GM12878 (cell line): Measurements from ENCODE around the gene TMEM63C. TPM values are rescaled to one million over a fixed set of nuclear protein-coding genes. Genes with fewer than 3 reads are reported as not detected.

Experiments used
- ATAC-seq: fragments of 200-7000 bp; cut with Tn5 transposase; 3 replicates; pipeline ENCODE4 v1.9.1; 2020; ENCODE audit warnings: mild to moderate bottlenecking, moderate library complexity
- BruUV-seq: library from RNA; stranded (reverse); fragments of 400-500 nt; replicated peaks from 2 replicates; lab custom pipeline; 2021; lab: Mats Ljungman, UMichigan
- CTCF ChIA-PET: fragments of 300-600 bp; sonication (Branson Sonifier 250); formaldehyde crosslinking; extraction: SDS; loops from one replicate; lab custom pipeline; 2021; ENCODE audit warnings: inconsistent platforms; lab: Yijun Ruan, JAX
- POLR2A ChIA-PET: fragments of 350-600 bp; formaldehyde crosslinking; extraction: SDS; loops from one replicate; lab custom pipeline; 2021; ENCODE audit warnings: inconsistent platforms; lab: Charles Lee
- RAD21 ChIA-PET: fragments of 300-600 bp; sonication (Branson Sonifier 250); formaldehyde crosslinking; loops from one replicate; lab custom pipeline; 2023; ENCODE audit warnings: antibody characterized with exemption; ENCODE audit not compliant: unreplicated experiment; lab: Charles Lee
- SMC1A ChIA-PET: fragments of 300-600 bp; sonication (Branson Sonifier 250); formaldehyde crosslinking; loops from one replicate; lab custom pipeline; 2023; ENCODE audit not compliant: unreplicated experiment, uncharacterized antibody; lab: Charles Lee
- DNase-seq: peaks from one replicate; pipeline ENCODE4 v3.0.0-alpha.2; 2011; ENCODE audit warnings: low read depth, low spot score
- FAIRE-seq: peaks from 3 replicates; lab custom pipeline; 2011; peaks lifted over from hg19 to GRCh38; lab: Jason Lieb, UNC
- H2AFZ ChIP-seq: 2 replicates; pipeline ENCODE4 v1.6.0; 2011; ENCODE audit warnings: low read depth, low read length, control low read depth; ENCODE audit not compliant: control insufficient read depth
- H3K27ac ChIP-seq: 2 replicates; pipeline ENCODE4 v1.5.1; 2011; ENCODE audit warnings: control low read depth; ENCODE audit not compliant: control insufficient read depth, insufficient read depth
- H3K27me3 ChIP-seq, 2 experiments: replicated peaks in 1 of 2; 2 replicates each; pipeline versions ENCODE4 v1.6.0 to v1.6.1; 2011; ENCODE audit warnings: low read length in 1 of 2; ENCODE audit not compliant: control insufficient read depth in 2 of 2, insufficient read depth in 2 of 2
- H3K36me3 ChIP-seq, 2 experiments: 2 replicates each; pipeline ENCODE4 v1.5.1; 2011; ENCODE audit warnings: low read length in 1 of 2; ENCODE audit not compliant: control insufficient read depth in 2 of 2, insufficient read depth in 2 of 2
- H3K4me1 ChIP-seq: 2 replicates; pipeline ENCODE4 v1.6.1; 2011; ENCODE audit warnings: mild to moderate bottlenecking, low read length, moderate library complexity, mixed read lengths; ENCODE audit not compliant: control insufficient read depth, insufficient read depth
- H3K4me2 ChIP-seq: 2 replicates; pipeline ENCODE4 v1.6.0; 2011; ENCODE audit warnings: control low read depth; ENCODE audit not compliant: control insufficient read depth, insufficient read depth
- H3K4me3 ChIP-seq: fragments of 200-600 bp; sonication (generic); 2 replicates; pipeline ENCODE4 v1.5.1; 2016
- H3K79me2 ChIP-seq: 2 replicates; pipeline ENCODE4 v1.6.0; 2011; ENCODE audit warnings: low read length; ENCODE audit not compliant: control insufficient read depth, insufficient read depth
- H3K9ac ChIP-seq: 2 replicates; pipeline ENCODE4 v1.8.0; 2011; ENCODE audit warnings: low read length, control low read depth, mixed read lengths; ENCODE audit not compliant: control insufficient read depth, insufficient read depth
- H3K9me3 ChIP-seq: replicated peaks from 3 replicates; pipeline ENCODE4 v1.5.1; 2011; ENCODE audit warnings: mild to moderate bottlenecking, low read length; ENCODE audit not compliant: control insufficient read depth, insufficient read depth
- H4K20me1 ChIP-seq: 2 replicates; pipeline ENCODE4 v1.6.0; 2011; ENCODE audit not compliant: control insufficient read depth, insufficient read depth
- BCL11A ChIP-seq: IDR thresholded peaks from 2 replicates; pipeline ENCODE4 v1.6.1; 2011; ENCODE audit warnings: low read depth, low read length
- CEBPB ChIP-seq, 2 experiments: fragments of 150-350 bp in 1 of 2; IDR thresholded peaks; 2 replicates each; pipeline ENCODE4 v1.6.1; 2012 to 2014; ENCODE audit warnings: low read depth in 2 of 2, low read length in 2 of 2, borderline replicate concordance in 1 of 2, inconsistent platforms in 1 of 2
- FOXK2 ChIP-seq: fragments of 450-650 bp; IDR thresholded peaks from 2 replicates; pipeline ENCODE4 v1.6.1; 2017; ENCODE audit warnings: mild to moderate bottlenecking, moderate library complexity
- PAX8 ChIP-seq: fragments of 450-650 bp; IDR thresholded peaks from 2 replicates; pipeline ENCODE4 v1.6.1; 2017; ENCODE audit warnings: mild to moderate bottlenecking, moderate library complexity
- SMC3 ChIP-seq: IDR thresholded peaks from 2 replicates; pipeline ENCODE4 v1.6.1; 2011; ENCODE audit warnings: low read length, improper control_type of control experiment, borderline replicate concordance
- SREBF2 ChIP-seq: IDR thresholded peaks from 2 replicates; pipeline ENCODE4 v1.6.1; 2012; ENCODE audit warnings: mild to moderate bottlenecking, low read length
- ZBTB40 ChIP-seq: fragments of 450-650 bp; IDR thresholded peaks from 2 replicates; pipeline ENCODE4 v1.6.1; 2016; ENCODE audit warnings: mild to moderate bottlenecking, moderate library complexity, borderline replicate concordance
- ZNF217 ChIP-seq: fragments of 450-650 bp; IDR thresholded peaks from 2 replicates; pipeline ENCODE4 v1.6.1; 2017; ENCODE audit warnings: antibody characterized with exemption, mild to moderate bottlenecking
- ZNF384 ChIP-seq: IDR thresholded peaks from 2 replicates; pipeline ENCODE4 v1.6.1; 2012; ENCODE audit warnings: low read depth, mild to moderate bottlenecking, low read length, improper control_type of control experiment, borderline replicate concordance
- ZNF622 ChIP-seq: fragments of 450-650 bp; IDR thresholded peaks from 2 replicates; pipeline ENCODE4 v1.6.1; 2017; ENCODE audit warnings: mild to moderate bottlenecking, inconsistent platforms
- ZZZ3 ChIP-seq: IDR thresholded peaks from 2 replicates; pipeline ENCODE4 v1.6.1; 2011; ENCODE audit warnings: low read depth; ENCODE audit not compliant: control insufficient read depth, insufficient read length
- WGBS: methylation state at CpG from one replicate; pipeline ENCODE4 v1.1.6; 2016; ENCODE audit warnings: low lambda C conversion rate; ENCODE audit not compliant: insufficient replicate concordance, insufficient coverage; ENCODE audit errors: missing lambda C conversion rate; 5-methylcytosine and 5-hydroxymethylcytosine counted together
- in situ Hi-C: fragments of 300-500 bp; cut with MboI; formaldehyde crosslinking; loops from 9 replicates; pipeline ENCODE4 v1.14.3; 2018; ENCODE audit warnings: mixed read lengths
- intact Hi-C: fragments of 100-400 bp; cut with micrococcal nuclease; formaldehyde crosslinking; loops from one replicate; pipeline ENCODE4 v1.14.2; 2022; ENCODE audit not compliant: unreplicated experiment
- polyA plus RNA-seq, 11 experiments: library from polyadenylated mRNA; depleted of rRNA in 4 of 11; unstranded in 6 of 11; stranded (reverse) in 5 of 11; fragments of >200 nt; fragmentation: Nextera tagmentation in 4 of 11; fragmentation: Illumina TruSeq in 1 of 11; extraction: Ambion mirVana in 4 of 11; extraction: Trizol in 1 of 11; gene quantifications; 1 replicate in 1 of 11; 2 replicates in 10 of 11; pipeline versions ENCODE4 v1.2.1 to v1.2.3, GENCODE V29; 2011 to 2016; ENCODE audit warnings: inconsistent platforms in 2 of 11, missing spikeins in 2 of 11, low read depth in 1 of 11
- total RNA-seq, 4 experiments: library from RNA; depleted of rRNA in 3 of 4; stranded (reverse); fragments of >200 nt in 3 of 4; fragmentation: Illumina TruSeq in 1 of 4; extraction: Trizol in 1 of 4; gene quantifications; 2 replicates each; pipeline versions ENCODE4 v1.2.1 to v1.2.3, GENCODE V29; 2013 to 2021

The TMEM63C gene
- total and polyA plus RNA-seq, 10 of the 15 experiments (the other 5 are each of a cell fraction or from before 2014, with no cell fraction given), result 0.06 to 1.3 (median 0.39) TPM; not detected in 4

- no TSS peak for BruUV-seq
- H3K27me3 ChIP-seq, result peaks cover 0 to 6% of the 10 kb centered on the region in 2 experiments; a peak in 3 of 4 replicates
- ChIA-PET CTCF (interaction anchor here (0.8 kb wide), 1 partner anchor 174 kb away, joined by 3 read pairs; no protein-coding TSS in a partner anchor), RAD21 (no interaction called here), POLR2A (no interaction called here), SMC1A (no interaction called here)
- no peak overlapping the region for H3K9ac ChIP-seq
- no peak for TF ChIP-seq ZNF622
- no peak for TF ChIP-seq ZNF217
- TF ChIP-seq FOXK2, result no peak
- no peak for TF ChIP-seq SREBF2
- TF ChIP-seq ZZZ3, result no peak
- no peak for TF ChIP-seq ZNF384
- TF ChIP-seq SMC3, result no peak
- no peak for TF ChIP-seq BCL11A
- TF ChIP-seq ZBTB40, result no peak
- TF ChIP-seq PAX8, result no peak
- TF ChIP-seq CEBPB (IDR thresholded peaks at IDR 0.05; ENCODE audit: borderline replicate concordance in 1 of 2, low read depth in 2 of 2, low read length in 2 of 2), result no peak
- no peaks in the 10 kb centered on the region for H3K9me3 ChIP-seq
- no peak for DNase-seq
- H3K27ac ChIP-seq, result no peak overlapping the region
- peak; percentile 38; the same call in 2 of the 3 replicates for ATAC-seq
- 31% methylated on average over 8 of the region's 8 CpGs for WGBS
- no peak for FAIRE-seq
- H3K4me2 ChIP-seq, result no peak overlapping the region
- H2AFZ ChIP-seq, result no peak overlapping the region
- intact Hi-C loops (no loop called here), in situ Hi-C loops (no loop called here)
- no peaks in the 10 kb centered on the region for H4K20me1 ChIP-seq
- no peaks in the 10 kb centered on the region for H3K4me1 ChIP-seq
- no peaks in the 10 kb centered on the region for H3K36me3 ChIP-seq
- H3K79me2 ChIP-seq, result no peaks in the 10 kb centered on the region
- no peak overlapping the region for H3K4me3 ChIP-seq
Measured at GRCh38 chr14:77268989-77269600, 87.5 kb downstream of the TMEM63C start.
